ENCODE results near the gene FLNB. TPM values are rescaled to one million over a fixed set of nuclear protein-coding genes. Genes with fewer than 3 reads are reported as not detected.

Gene FLNB
- total RNA-seq, 1 experiment from 2014 or later, result 14.2 TPM

DNA sequence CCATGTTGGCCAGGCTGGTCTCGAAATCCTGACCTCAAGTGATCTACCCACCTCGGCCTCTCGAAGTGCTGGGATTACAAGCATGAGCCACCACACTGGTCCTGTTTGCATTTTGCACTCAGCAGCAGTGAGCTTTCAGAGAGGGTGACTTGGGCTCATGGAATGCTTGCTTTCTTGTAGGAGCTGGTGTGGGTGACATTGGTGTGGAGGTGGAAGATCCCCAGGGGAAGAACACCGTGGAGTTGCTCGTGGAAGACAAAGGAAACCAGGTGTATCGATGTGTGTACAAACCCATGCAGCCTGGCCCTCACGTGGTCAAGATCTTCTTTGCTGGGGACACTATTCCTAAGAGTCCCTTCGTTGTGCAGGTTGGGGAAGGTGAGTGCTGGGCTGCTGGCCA lies 90.3 kb downstream of the FLNB start:
- H3K4me1 ChIP-seq (ENCODE audit: low read length), result no peaks in the 10 kb centered on the region
- no peak overlapping the region for H3K27ac ChIP-seq (ENCODE audit: low read length)
- no peaks in the 10 kb centered on the region for H3K27me3 ChIP-seq (ENCODE audit: low read length)
- H3K36me3 ChIP-seq (ENCODE audit: insufficient read depth, low read length), result no peaks in the 10 kb centered on the region
- no peaks in the 10 kb centered on the region for H3K79me2 ChIP-seq (ENCODE audit: low read length)
- H4K20me1 ChIP-seq (ENCODE audit: insufficient read depth, low read depth, low read length), result no peaks in the 10 kb centered on the region
- no peaks in the 10 kb centered on the region for H3K9me3 ChIP-seq (ENCODE audit: low read length)
- H2AFZ ChIP-seq (ENCODE audit: low read length), result no peak overlapping the region
- DNase-seq, result no peak
- no peaks in the 10 kb centered on the region for H3K9me2 ChIP-seq (replicated peaks; ENCODE audit: insufficient read depth, low read length)
- H3K9ac ChIP-seq (ENCODE audit: low read length), result no peak overlapping the region
- no peak overlapping the region for H3K4me3 ChIP-seq (ENCODE audit: low read length)
- no peak overlapping the region for H3K4me2 ChIP-seq (ENCODE audit: low read depth, low read length, poor library complexity, severe bottlenecking)

- no peaks in the 10 kb centered on the region for H3K4me1 ChIP-seq (ENCODE audit: low read length)
- no peak for DNase-seq
- no peaks in the 10 kb centered on the region for H3K9me2 ChIP-seq (replicated peaks; ENCODE audit: insufficient read depth, low read length)
- H3K4me2 ChIP-seq (ENCODE audit: low read depth, low read length, poor library complexity, severe bottlenecking), result no peak overlapping the region
- H3K79me2 ChIP-seq (ENCODE audit: low read length), result no peaks in the 10 kb centered on the region
- no peaks in the 10 kb centered on the region for H3K36me3 ChIP-seq (ENCODE audit: insufficient read depth, low read length)
- H4K20me1 ChIP-seq (ENCODE audit: insufficient read depth, low read depth, low read length), result no peaks in the 10 kb centered on the region
- no peaks in the 10 kb centered on the region for H3K27me3 ChIP-seq (ENCODE audit: low read length)
- H3K4me3 ChIP-seq (ENCODE audit: low read length), result no peak overlapping the region
- no peak overlapping the region for H2AFZ ChIP-seq (ENCODE audit: low read length)
- H3K9ac ChIP-seq (ENCODE audit: low read length), result no peak overlapping the region
- no peak overlapping the region for H3K27ac ChIP-seq (ENCODE audit: low read length)
- no peaks in the 10 kb centered on the region for H3K9me3 ChIP-seq (ENCODE audit: low read length)
Measured at GRCh38 chr3:58099865-58100264, 91.6 kb downstream of the FLNB start.

DNA sequence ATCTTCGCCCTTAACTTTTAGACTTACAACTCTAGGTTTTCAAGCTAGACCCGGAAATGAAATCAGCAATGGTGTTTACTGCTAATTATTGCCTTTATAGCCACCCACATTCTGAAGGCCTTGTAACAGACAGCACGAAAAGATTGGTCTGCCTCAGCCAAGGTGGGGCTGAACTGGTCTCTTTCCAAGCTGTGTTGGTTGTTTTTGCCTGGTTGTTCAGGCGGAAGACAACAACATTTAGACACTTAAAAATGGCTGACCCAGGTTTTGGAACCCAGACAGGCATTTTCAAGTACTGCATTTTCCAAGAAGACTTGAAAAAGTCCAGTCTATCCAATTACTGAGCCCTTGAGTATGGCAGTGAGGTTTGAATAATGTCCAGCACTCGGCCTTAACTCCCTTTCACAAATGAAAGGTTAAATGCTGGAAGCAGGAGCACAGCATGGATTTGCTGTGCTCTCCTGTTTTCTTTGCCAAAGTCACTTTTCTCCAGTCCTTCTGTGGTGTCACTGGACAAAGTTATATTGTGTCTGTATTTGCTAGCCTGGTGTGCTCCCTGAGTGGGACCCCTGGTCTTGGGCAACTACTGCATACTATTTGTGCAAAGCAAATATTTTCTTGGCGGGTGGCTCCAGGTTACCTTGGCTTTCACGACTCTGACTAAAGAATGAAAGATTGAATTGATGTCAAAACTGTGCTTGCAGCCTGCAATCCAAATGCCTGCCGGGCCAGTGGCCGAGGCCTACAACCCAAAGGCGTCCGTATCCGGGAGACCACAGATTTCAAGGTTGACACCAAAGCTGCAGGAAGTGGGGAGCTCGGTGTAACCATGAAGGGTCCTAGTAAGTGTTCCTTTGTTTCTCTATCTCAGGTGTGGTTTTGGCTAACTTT lies 93.5 kb downstream of the FLNB start:
- Histone ChIP-seq H3K9me2 (replicated peaks; ENCODE audit: insufficient read depth, low read length) (no peaks in the 10 kb centered on the region), H3K9ac (ENCODE audit: low read length) (no peak overlapping the region), H3K4me1 (ENCODE audit: low read length) (no peaks in the 10 kb centered on the region), H3K27ac (ENCODE audit: low read length) (no peak overlapping the region), H2AFZ (ENCODE audit: low read length) (no peak overlapping the region), H3K36me3 (ENCODE audit: insufficient read depth, low read length) (no peaks in the 10 kb centered on the region), H4K20me1 (ENCODE audit: insufficient read depth, low read depth, low read length) (no peaks in the 10 kb centered on the region), H3K4me2 (ENCODE audit: low read depth, low read length, poor library complexity, severe bottlenecking) (no peak overlapping the region), H3K79me2 (ENCODE audit: low read length) (no peaks in the 10 kb centered on the region), H3K4me3 (ENCODE audit: low read length) (no peak overlapping the region), H3K27me3 (ENCODE audit: low read length) (no peaks in the 10 kb centered on the region), H3K9me3 (ENCODE audit: low read length) (no peaks in the 10 kb centered on the region)
- no peak for DNase-seq

- no peaks in the 10 kb centered on the region for H3K9me2 ChIP-seq (replicated peaks; ENCODE audit: insufficient read depth, low read length)
- no peak overlapping the region for H3K9ac ChIP-seq (ENCODE audit: low read length)
- H3K4me2 ChIP-seq (ENCODE audit: low read depth, low read length, poor library complexity, severe bottlenecking), result no peak overlapping the region
- no peak for DNase-seq
- no peak overlapping the region for H3K27ac ChIP-seq (ENCODE audit: low read length)
- no peak overlapping the region for H3K4me3 ChIP-seq (ENCODE audit: low read length)
- no peaks in the 10 kb centered on the region for H3K36me3 ChIP-seq (ENCODE audit: insufficient read depth, low read length)
- no peaks in the 10 kb centered on the region for H3K79me2 ChIP-seq (ENCODE audit: low read length)
- H3K4me1 ChIP-seq (ENCODE audit: low read length), result no peaks in the 10 kb centered on the region
- H2AFZ ChIP-seq (ENCODE audit: low read length), result no peak overlapping the region
- no peaks in the 10 kb centered on the region for H3K9me3 ChIP-seq (ENCODE audit: low read length)
- no peaks in the 10 kb centered on the region for H3K27me3 ChIP-seq (ENCODE audit: low read length)
- H4K20me1 ChIP-seq (ENCODE audit: insufficient read depth, low read depth, low read length), result no peaks in the 10 kb centered on the region
Measured at GRCh38 chr3:58102390-58102750, 94.1 kb downstream of the FLNB start.

GRCh38 chr3:58102976-58103451 lies 94.8 kb downstream of the FLNB start:
- no peaks in the 10 kb centered on the region for H3K79me2 ChIP-seq (ENCODE audit: low read length)
- H3K27ac ChIP-seq (ENCODE audit: low read length), result no peak overlapping the region
- no peaks in the 10 kb centered on the region for H3K27me3 ChIP-seq (ENCODE audit: low read length)
- no peak overlapping the region for H3K9ac ChIP-seq (ENCODE audit: low read length)
- no peak overlapping the region for H3K4me3 ChIP-seq (ENCODE audit: low read length)
- no peak overlapping the region for H2AFZ ChIP-seq (ENCODE audit: low read length)
- no peaks in the 10 kb centered on the region for H3K9me3 ChIP-seq (ENCODE audit: low read length)
- no peaks in the 10 kb centered on the region for H3K9me2 ChIP-seq (replicated peaks; ENCODE audit: insufficient read depth, low read length)
- DNase-seq, result no peak
- no peaks in the 10 kb centered on the region for H4K20me1 ChIP-seq (ENCODE audit: insufficient read depth, low read depth, low read length)
- H3K4me2 ChIP-seq (ENCODE audit: low read depth, low read length, poor library complexity, severe bottlenecking), result no peak overlapping the region
- H3K4me1 ChIP-seq (ENCODE audit: low read length), result no peaks in the 10 kb centered on the region
- no peaks in the 10 kb centered on the region for H3K36me3 ChIP-seq (ENCODE audit: insufficient read depth, low read length)

DNA sequence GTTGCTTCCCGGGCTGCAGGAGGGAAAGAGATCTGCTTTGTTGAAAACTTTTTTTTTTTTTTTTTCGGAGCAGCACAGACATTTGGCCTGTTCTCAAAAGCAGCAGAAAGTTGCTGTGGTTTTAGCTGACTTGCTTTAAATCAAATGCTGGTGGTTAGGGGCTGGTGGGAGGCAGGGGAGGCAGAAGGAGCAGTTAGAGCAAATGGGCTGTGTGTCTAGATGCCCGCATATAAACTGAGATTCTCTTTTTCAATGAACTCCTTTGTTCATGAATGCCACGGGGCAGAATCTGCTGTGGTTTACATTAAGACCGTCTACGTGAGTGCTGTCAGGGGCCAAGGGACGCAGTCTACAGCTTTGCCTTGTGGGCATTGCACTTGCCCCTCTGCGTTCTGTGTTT lies 95.9 kb downstream of the FLNB start:
- Histone ChIP-seq H3K4me2 (ENCODE audit: low read depth, low read length, poor library complexity, severe bottlenecking) (no peak overlapping the region), H4K20me1 (ENCODE audit: insufficient read depth, low read depth, low read length) (no peaks in the 10 kb centered on the region), H3K9me3 (ENCODE audit: low read length) (no peaks in the 10 kb centered on the region), H3K36me3 (ENCODE audit: insufficient read depth, low read length) (no peaks in the 10 kb centered on the region), H3K4me3 (ENCODE audit: low read length) (no peak overlapping the region), H3K9ac (ENCODE audit: low read length) (no peak overlapping the region), H3K4me1 (ENCODE audit: low read length) (no peaks in the 10 kb centered on the region), H2AFZ (ENCODE audit: low read length) (no peak overlapping the region), H3K27me3 (ENCODE audit: low read length) (no peaks in the 10 kb centered on the region), H3K79me2 (ENCODE audit: low read length) (no peaks in the 10 kb centered on the region), H3K27ac (ENCODE audit: low read length) (no peak overlapping the region), H3K9me2 (replicated peaks; ENCODE audit: insufficient read depth, low read length) (no peaks in the 10 kb centered on the region)
- DNase-seq, result no peak

DNA sequence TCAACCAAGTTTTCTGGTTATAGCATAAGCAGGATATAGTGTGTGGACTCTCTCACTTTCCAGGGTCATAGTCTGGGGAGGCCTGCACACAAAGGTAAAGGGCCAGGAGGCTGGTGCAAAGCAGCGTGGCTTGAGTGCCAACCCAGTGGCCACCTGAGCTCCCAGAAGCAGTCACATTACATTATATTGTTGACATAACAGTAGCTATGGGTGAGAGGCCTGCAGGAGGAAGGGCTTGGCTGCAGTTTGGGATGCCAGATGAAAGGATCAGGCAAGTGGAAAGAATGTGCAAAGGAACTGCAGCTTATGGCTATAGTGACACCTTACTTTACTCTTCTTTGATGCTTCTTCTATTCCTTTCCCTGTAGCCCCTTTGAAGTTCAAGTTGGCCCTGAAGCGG lies 96.5 kb downstream of the FLNB start:
- H3K27me3 ChIP-seq (ENCODE audit: low read length), result no peaks in the 10 kb centered on the region
- H3K36me3 ChIP-seq (ENCODE audit: insufficient read depth, low read length), result no peaks in the 10 kb centered on the region
- no peak overlapping the region for H3K4me2 ChIP-seq (ENCODE audit: low read depth, low read length, poor library complexity, severe bottlenecking)
- no peak overlapping the region for H3K9ac ChIP-seq (ENCODE audit: low read length)
- no peak for DNase-seq
- no peak overlapping the region for H3K27ac ChIP-seq (ENCODE audit: low read length)
- no peaks in the 10 kb centered on the region for H3K4me1 ChIP-seq (ENCODE audit: low read length)
- H4K20me1 ChIP-seq (ENCODE audit: insufficient read depth, low read depth, low read length), result no peaks in the 10 kb centered on the region
- H2AFZ ChIP-seq (ENCODE audit: low read length), result no peak overlapping the region
- no peaks in the 10 kb centered on the region for H3K9me3 ChIP-seq (ENCODE audit: low read length)
- H3K79me2 ChIP-seq (ENCODE audit: low read length), result no peaks in the 10 kb centered on the region
- H3K9me2 ChIP-seq (replicated peaks; ENCODE audit: insufficient read depth, low read length), result no peaks in the 10 kb centered on the region
- H3K4me3 ChIP-seq (ENCODE audit: low read length), result no peak overlapping the region

DNA sequence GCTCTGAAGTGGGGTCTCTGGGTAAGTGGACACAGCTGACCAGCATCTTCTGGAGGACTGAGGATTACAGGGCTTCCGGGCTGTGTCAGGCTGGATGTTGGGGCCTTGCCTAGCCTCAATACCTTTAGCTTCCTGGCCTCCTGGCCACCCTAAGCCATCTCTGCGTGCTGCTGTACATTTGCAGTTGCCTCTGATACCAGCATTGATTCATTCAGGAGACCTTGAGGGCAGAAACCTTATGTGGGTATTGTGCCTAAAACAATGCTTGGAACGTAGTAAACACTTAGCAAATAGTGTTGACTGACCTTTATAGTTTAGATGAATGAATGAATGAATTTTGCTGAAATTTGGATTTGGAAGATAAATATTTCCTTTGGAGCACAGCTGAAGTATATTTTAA lies 97.0 kb downstream of the FLNB start:
- H3K4me1 ChIP-seq (ENCODE audit: low read length), result no peaks in the 10 kb centered on the region
- no peaks in the 10 kb centered on the region for H4K20me1 ChIP-seq (ENCODE audit: insufficient read depth, low read depth, low read length)
- no peak overlapping the region for H2AFZ ChIP-seq (ENCODE audit: low read length)
- no peaks in the 10 kb centered on the region for H3K9me3 ChIP-seq (ENCODE audit: low read length)
- H3K4me3 ChIP-seq (ENCODE audit: low read length), result no peak overlapping the region
- no peak overlapping the region for H3K9ac ChIP-seq (ENCODE audit: low read length)
- no peaks in the 10 kb centered on the region for H3K79me2 ChIP-seq (ENCODE audit: low read length)
- no peaks in the 10 kb centered on the region for H3K27me3 ChIP-seq (ENCODE audit: low read length)
- no peaks in the 10 kb centered on the region for H3K36me3 ChIP-seq (ENCODE audit: insufficient read depth, low read length)
- DNase-seq, result no peak
- no peak overlapping the region for H3K4me2 ChIP-seq (ENCODE audit: low read depth, low read length, poor library complexity, severe bottlenecking)
- H3K9me2 ChIP-seq (replicated peaks; ENCODE audit: insufficient read depth, low read length), result no peaks in the 10 kb centered on the region
- no peak overlapping the region for H3K27ac ChIP-seq (ENCODE audit: low read length)

All from Karpas-422 (cell line).